Natural killer cell treated with Interleukin-12 subunit alpha and Interleukin-12 subunit beta and Interleukin-15 and Interleukin-18, amount 100 ng/mL, for 72 hours (primary cell): ENCODE data around the gene SLC6A5. TPM values are rescaled to one million over a fixed set of nuclear protein-coding genes. Genes with fewer than 3 reads are reported as not detected.

ENCODE experiments used
- ATAC-seq, 2 donors: fragments of 150-1000 bp; cut with Tn5 transposase in 1 of 2; sonication (Bioruptor Pico), chemical (Tn5 transposase) in 1 of 2; 2 replicates each; pipeline ENCODE4 v1.10.0; 2021
- DNase-seq: peaks from one replicate; pipeline ENCODE4 v3.0.0; 2022; ENCODE audit warnings: low spot score
- H3K27ac Mint-ChIP-seq, 2 donors: 1 replicate in 1 of 2; 2 replicates in 1 of 2; pipeline ENCODE4 v1.8.0; 2022; ENCODE audit warnings: mixed read lengths in 2 of 2, mild to moderate bottlenecking in 1 of 2, moderate library complexity in 1 of 2
- H3K27me3 Mint-ChIP-seq, 2 donors: 1 replicate in 1 of 2; 2 replicates in 1 of 2; pipeline ENCODE4 v1.8.0; 2022; ENCODE audit warnings: mixed read lengths in 2 of 2
- H3K36me3 Mint-ChIP-seq: one replicate; pipeline ENCODE4 v1.8.0; 2022; ENCODE audit warnings: mixed read lengths
- H3K4me1 Mint-ChIP-seq, 2 donors: 1 replicate in 1 of 2; 2 replicates in 1 of 2; pipeline ENCODE4 v1.8.0; 2022; ENCODE audit warnings: low read depth in 2 of 2, mixed read lengths in 2 of 2, mild to moderate bottlenecking in 1 of 2
- H3K4me3 Mint-ChIP-seq: one replicate; pipeline ENCODE4 v1.8.0; 2022; ENCODE audit warnings: mixed read lengths
- H3K9me3 Mint-ChIP-seq: 2 replicates; pipeline ENCODE4 v1.8.0; 2022; ENCODE audit warnings: mixed read lengths
- total RNA-seq, 2 donors: library from RNA; stranded (reverse); gene quantifications; one replicate each; pipeline ENCODE4 v1.2.3, GENCODE V29; 2022

SLC6A5 gene
- total RNA-seq, 2 donors from 2014 or later, result not detected

DNA sequence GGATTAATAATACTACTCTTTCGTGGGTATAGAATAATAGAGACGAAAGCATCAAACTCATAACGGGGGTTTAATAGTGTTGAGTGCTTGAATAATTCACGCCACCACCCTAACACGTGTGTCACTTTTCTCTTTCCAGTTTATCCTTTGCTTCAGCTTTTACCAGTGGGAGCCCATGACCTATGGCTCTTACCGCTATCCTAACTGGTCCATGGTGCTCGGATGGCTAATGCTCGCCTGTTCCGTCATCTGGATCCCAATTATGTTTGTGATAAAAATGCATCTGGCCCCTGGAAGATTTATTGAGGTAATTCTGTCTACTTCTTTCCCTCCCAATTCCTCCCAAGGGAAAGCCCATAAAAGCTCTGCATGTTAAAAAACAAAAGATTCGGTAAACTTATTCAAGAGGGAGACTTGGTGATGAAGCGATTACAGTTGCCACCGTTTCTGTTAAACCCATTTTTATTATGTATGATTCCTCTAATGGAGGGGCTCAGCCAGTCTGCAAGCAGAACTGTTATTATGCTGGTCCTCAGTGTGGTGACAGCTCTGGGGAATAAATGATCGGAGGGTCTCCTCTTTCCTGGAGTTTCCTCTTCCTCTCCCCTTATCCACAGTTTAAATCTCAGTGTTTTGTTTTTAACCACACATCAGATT is 52.9 kb downstream of the SLC6A5 start:
- H3K9me3 Mint-ChIP-seq, result no peaks in the 10 kb centered on the region
- H3K4me1 Mint-ChIP-seq, result no peaks in the 10 kb centered on the region
- no peaks in the 10 kb centered on the region for H3K36me3 Mint-ChIP-seq
- ATAC-seq (no peak), DNase-seq (no peak)
- H3K27me3 Mint-ChIP-seq, result peaks cover 7 to 10% of the 10 kb centered on the region in 2 donors
- no peak overlapping the region for H3K4me3 Mint-ChIP-seq
- no peak overlapping the region for H3K27ac Mint-ChIP-seq

DNA sequence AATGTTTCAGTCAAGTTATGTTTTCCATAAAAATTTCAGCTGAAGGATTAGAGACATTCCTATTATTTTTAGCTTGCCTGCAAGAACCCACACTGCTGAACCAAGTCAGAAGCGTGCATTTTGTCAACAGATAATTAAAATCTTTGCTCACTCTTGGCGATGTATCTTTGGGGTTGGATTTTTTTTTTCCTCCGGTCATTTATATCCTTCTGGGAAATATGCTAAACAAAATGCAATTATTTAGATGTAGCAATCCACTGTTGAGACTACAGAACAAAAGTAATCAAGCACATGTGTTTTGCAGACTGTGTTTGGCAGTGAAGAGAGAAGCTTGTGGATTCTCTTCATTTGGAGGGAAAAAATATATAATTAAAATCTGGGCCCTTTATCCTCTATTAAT is 54.6 kb downstream of the SLC6A5 start:
- Mint-ChIP-seq H3K27ac (no peak overlapping the region), H3K27me3 (peaks cover 7 to 10% of the 10 kb centered on the region in 2 donors), H3K4me1 (no peaks in the 10 kb centered on the region), H3K9me3 (no peaks in the 10 kb centered on the region), H3K4me3 (no peak overlapping the region), H3K36me3 (no peaks in the 10 kb centered on the region)
- DNase-seq (no peak), ATAC-seq (no peak)

DNA sequence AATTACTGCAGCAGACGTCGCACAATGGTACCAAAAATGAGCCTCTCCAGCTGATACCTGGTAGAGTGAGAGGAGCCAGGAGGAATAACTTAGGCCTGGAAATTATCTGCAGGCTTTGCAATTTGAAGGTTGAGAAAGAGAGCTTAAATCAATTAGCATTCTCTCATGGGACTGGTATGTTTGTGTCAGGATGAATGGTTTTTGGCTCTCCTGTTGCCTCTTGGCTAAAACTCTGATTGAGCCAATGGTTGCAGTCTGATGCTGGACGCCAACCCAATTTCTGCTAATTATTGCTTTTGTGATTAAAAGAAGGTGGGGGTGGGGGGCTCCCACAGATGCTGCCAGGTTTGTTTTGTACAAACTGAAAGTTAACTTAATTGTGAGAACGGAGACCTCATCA is 57.5 kb downstream of the SLC6A5 start:
- Mint-ChIP-seq H3K27me3 (peaks cover 7 to 10% of the 10 kb centered on the region in 2 donors), H3K36me3 (no peaks in the 10 kb centered on the region), H3K4me3 (no peak overlapping the region), H3K4me1 (no peaks in the 10 kb centered on the region), H3K27ac (no peak overlapping the region), H3K9me3 (no peaks in the 10 kb centered on the region)
- no peak for DNase-seq
- ATAC-seq, result no peak

DNA sequence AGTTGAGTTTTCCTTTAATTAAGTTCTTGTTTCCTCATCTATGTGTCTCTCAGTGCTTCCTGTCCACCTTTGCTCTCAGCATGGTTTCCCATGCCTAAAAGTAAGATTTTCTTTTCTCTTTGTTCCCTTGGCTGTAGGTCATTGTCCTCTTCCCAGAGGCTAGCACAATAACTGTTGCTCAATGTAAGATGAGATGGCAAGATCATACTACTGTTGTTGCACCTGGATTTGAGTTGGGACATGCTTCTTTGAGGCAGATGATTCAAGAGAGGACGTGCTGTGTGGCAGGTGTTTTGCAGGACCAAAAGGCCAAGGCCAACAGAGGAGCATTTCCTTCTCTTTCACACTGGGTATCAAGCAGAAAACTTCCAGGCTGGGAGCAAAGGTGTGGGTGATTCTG is 58.7 kb downstream of the SLC6A5 start:
- peaks cover 10 to 14% of the 10 kb centered on the region in 2 donors for H3K27me3 Mint-ChIP-seq
- H3K4me3 Mint-ChIP-seq, result no peak overlapping the region
- H3K27ac Mint-ChIP-seq, result no peak overlapping the region
- peaks cover 5% of the 10 kb centered on the region for H3K9me3 Mint-ChIP-seq
- DNase-seq (no peak), ATAC-seq (no peak)
- H3K4me1 Mint-ChIP-seq, result no peaks in the 10 kb centered on the region
- peaks cover 5% of the 10 kb centered on the region for H3K36me3 Mint-ChIP-seq

DNA sequence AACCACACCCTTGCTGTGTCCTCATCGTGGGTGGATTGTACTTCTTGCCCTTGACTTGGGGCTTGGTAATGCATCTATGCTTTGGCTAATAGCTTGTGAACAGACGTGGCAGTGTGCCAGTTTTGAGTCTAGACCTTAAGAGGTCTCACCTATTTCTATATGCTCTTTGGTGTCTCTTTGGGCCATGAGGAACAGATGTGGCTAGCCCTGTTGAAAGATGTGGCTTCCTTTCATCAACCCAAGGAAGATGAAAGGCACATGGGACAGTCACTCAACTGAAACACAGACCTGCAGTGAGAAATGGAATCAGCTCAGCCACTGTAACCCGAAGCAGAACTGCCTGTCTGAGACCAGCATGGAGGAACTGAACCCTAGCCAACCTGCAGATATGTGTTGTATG is 62.0 kb downstream of the SLC6A5 start:
- no peak overlapping the region for H3K4me3 Mint-ChIP-seq
- peaks cover 5% of the 10 kb centered on the region for H3K36me3 Mint-ChIP-seq
- H3K27me3 Mint-ChIP-seq, result peaks cover 16 to 23% of the 10 kb centered on the region in 2 donors
- no peak for ATAC-seq
- DNase-seq, result no peak
- no peak overlapping the region for H3K27ac Mint-ChIP-seq
- H3K4me1 Mint-ChIP-seq, result no peaks in the 10 kb centered on the region
- H3K9me3 Mint-ChIP-seq, result peaks cover 5% of the 10 kb centered on the region

DNA sequence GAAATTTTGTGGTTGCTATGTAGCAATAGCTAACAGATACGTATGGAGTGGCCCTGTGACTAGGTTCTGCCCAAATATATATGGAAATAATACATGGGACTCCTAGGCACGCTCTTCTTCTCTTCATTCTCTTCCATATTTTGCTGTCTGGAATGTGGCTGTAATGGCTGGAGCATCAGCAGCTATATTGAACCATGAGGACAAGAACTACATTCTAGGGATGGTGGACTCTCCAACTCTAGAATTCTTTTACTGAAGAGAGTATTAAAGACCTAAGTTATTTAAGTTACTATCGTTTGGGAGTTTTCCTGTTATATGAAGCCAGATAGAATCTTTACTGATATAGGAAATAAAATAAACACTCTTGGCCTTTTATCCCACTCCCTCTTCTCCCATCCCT is 62.4 kb downstream of the SLC6A5 start:
- peaks cover 16 to 27% of the 10 kb centered on the region in 2 donors for H3K27me3 Mint-ChIP-seq
- H3K4me1 Mint-ChIP-seq, result no peaks in the 10 kb centered on the region
- no peak overlapping the region for H3K27ac Mint-ChIP-seq
- H3K9me3 Mint-ChIP-seq, result peaks cover 5% of the 10 kb centered on the region
- no peak for ATAC-seq
- H3K36me3 Mint-ChIP-seq, result peaks cover 5% of the 10 kb centered on the region
- no peak overlapping the region for H3K4me3 Mint-ChIP-seq
- no peak for DNase-seq

DNA sequence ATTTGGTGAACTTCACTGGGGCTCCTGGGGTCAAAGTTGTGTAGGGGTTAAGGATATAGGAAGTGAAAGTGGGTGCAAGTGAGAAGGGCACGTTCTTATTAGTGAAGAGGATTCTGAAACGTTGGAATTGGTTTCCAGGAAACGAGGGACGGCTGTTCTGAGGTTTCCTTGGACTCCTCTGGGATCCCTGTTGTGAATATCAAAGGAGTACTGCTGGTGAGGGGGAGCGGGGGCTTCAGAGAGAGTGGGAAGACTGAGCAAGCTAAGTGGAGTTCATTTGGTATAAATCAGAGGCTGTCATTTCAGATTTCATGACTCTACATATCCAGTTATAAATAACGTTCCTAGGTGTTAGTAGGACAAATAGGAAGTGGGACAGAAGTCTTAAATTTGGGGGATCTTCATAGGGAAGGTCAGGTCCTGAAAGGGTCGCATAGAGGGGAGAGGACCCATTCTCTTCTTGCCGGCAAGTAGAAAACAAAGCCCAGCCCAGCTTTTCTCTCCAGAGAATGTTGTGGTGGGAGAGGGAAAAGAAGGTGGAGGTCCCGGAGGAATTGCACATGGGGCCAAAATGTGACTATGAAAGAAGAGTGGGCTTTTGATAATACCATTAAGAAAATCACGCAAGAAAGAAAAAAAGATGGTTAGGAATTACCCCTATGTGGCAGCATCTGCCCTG is 68.9 kb downstream of the SLC6A5 start:
- DNase-seq, result no peak
- H3K36me3 Mint-ChIP-seq, result peaks cover 5% of the 10 kb centered on the region
- H3K27ac Mint-ChIP-seq, result no peak overlapping the region
- no peaks in the 10 kb centered on the region for H3K9me3 Mint-ChIP-seq
- peaks cover 48 to 61% of the 10 kb centered on the region in 2 donors for H3K27me3 Mint-ChIP-seq
- no peak overlapping the region for H3K4me3 Mint-ChIP-seq
- peaks cover 4 to 7% of the 10 kb centered on the region in 2 donors for H3K4me1 Mint-ChIP-seq
- no peak for ATAC-seq

DNA sequence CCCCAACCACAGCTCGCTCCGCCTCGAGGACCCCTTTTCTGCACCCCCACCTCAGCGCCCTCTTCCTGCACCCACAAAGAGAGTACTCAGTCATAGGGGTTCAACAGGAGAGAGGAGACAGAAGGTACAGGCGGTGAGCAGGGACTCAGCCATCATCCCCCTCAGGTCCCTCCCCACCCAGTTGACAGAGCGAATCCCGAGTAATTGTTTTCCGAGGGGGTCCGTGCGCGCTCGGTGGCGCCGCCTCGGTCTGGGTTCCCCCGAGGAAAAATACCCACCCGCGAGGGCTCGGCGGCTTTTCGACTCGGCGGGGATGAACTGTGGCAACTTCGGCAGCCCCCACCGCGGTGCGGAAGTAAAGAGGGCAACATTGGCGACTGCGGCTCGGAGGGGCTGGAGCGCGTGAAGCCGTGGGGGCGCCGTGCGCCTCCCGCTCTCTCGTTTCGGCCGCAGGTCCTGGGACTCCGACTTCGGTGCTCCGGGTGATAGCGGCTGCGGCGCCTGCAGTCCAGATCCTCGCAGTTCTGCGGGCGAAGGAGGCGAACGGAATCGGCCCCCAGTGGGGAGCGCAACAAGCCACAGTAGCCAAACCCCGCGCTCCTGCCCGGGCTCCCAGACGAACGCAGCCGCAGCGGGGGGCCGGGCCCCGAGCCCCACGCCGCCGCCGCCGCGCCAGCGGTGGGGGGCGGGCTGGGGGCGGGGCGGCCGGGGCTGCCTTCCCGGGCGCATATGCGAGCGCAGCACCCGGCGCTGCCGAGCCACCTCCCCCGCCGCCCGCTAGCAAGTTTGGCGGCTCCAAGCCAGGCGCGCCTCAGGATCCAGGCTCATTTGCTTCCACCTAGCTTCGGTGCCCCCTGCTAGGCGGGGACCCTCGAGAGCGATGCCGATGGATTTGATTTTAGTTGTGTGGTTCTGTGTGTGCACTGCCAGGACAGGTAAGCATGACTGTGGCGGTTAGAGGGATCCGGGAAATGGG is 69.7 kb downstream of the SLC6A5 start, which contains the start of gene NELL1:
Gene NELL1 (plus strand): TSS at position 743 of the 976 bp plus-strand sequence.
- peaks cover 47 to 61% of the 10 kb centered on the region in 2 donors for H3K27me3 Mint-ChIP-seq
- no peak within 1 kb of the TSS for H3K4me3 Mint-ChIP-seq
- DNase-seq, result no peak
- ATAC-seq, result no peak
- H3K27ac Mint-ChIP-seq, result no peak within 1 kb of the TSS
- peaks cover 5% of the 10 kb centered on the region for H3K36me3 Mint-ChIP-seq
- no peaks in the 10 kb centered on the region for H3K9me3 Mint-ChIP-seq
- H3K4me1 Mint-ChIP-seq, result peaks cover 4 to 7% of the 10 kb centered on the region in 2 donors

DNA sequence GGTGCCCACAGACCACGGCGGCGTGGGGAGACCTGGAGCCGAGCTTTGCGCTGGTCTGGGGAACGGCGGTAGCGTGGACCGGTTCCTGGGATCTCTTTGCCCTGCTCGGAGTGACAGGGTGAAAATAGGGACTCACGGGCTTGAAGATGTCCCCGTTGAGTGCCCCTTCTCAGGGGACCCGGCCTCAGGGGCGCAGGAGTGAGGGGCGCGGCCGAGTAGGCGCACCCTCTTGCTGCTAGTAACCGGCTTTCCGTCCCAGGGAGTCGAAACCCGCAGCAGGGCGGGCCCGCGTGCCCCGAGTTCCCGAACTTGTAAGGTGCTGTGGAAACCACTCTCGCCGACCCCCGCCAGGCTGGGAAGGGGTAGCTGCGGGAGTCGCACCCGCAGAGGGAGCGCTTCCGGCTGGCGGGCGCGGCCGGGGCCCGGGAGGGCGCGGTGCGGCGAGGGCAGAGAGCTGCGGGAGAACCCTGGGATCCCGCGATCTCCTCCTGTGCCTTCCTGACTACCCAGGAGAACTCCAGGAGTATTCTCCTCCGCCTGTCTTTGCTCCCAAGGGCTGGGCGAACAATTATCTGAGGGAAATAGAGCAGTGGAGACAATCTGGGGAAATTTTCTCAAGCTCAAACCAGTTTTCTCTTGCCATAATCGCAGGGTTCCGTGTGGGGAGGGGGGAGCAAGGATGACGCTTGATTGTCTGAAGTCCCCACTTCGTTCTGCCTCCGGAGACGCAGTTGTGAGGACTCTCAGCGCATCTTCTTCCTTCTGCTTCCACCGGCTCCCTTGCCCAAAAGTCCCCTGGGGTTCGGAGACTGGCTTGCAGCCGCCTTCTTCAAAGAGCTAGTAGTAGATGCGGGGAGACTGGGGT is 70.6 kb downstream of the SLC6A5 start:
- H3K27ac Mint-ChIP-seq, result no peak overlapping the region
- no peak overlapping the region for H3K4me3 Mint-ChIP-seq
- H3K27me3 Mint-ChIP-seq, result peaks cover 42 to 54% of the 10 kb centered on the region in 2 donors
- H3K9me3 Mint-ChIP-seq, result no peaks in the 10 kb centered on the region
- H3K4me1 Mint-ChIP-seq, result peaks cover 4 to 7% of the 10 kb centered on the region in 2 donors
- peaks cover 5% of the 10 kb centered on the region for H3K36me3 Mint-ChIP-seq
- no peak for DNase-seq
- ATAC-seq, result no peak

DNA sequence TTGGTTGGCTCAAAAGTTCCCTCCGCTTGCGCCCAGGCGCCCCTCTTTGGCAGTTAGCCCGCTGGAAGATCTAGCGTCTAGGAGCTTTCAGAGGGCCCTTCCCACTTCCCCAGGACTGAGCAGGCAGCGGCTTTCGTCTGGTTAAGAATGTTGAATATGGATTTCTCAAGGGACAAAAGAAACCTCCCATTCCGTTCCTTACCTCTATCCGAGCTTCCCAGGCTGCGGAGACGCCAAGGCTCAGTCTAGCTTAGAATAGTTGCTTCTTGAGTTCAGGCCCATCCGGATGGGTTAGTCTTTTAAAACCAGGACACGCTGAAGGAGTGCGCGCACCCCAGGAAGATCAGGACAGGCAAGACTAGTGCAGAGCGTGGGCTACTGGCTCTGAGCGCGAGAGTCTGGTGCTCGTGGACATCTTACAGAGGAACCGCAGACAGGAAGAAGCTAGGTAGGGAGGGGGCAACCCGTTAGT is 71.6 kb downstream of the SLC6A5 start:
- Mint-ChIP-seq H3K36me3 (peaks cover 5% of the 10 kb centered on the region), H3K4me1 (peaks cover 4 to 7% of the 10 kb centered on the region in 2 donors), H3K27me3 (peaks cover 38 to 48% of the 10 kb centered on the region in 2 donors), H3K4me3 (no peak overlapping the region), H3K9me3 (no peaks in the 10 kb centered on the region), H3K27ac (no peak overlapping the region)
- DNase-seq (no peak), ATAC-seq (no peak)

DNA sequence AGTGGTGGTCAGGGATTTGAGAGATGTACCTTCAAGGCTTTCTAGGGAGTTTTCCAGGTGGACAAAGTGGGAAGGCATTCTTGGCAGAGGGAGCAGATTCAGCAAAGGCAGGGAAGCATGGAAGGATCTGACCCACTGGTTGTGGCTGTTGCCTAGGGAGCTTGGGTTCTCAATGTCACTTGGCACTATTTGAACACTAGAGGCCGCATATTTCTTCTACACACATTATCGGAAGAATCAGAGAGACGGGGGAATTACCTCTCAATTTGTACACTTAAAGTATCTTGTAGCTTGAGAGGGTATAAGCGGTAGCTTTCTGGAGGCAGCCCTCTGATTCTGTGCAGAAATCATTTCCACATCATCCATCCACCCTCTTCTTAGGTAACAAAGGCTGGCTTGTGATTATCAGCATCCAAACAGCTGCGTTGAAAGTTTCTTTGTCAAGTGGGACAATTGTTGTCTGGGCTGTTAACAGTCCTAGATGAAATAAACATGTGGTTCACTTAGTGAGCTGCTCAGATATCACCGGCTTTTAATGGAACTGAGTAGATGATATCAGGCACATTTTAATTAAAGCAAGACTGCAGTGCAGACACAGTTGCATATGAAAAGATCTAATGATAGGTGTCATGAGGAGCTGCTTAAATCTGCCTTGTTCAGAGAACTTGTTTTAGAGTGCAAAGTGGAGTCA is 72.6 kb downstream of the SLC6A5 start:
- Mint-ChIP-seq H3K27me3 (peaks cover 35 to 39% of the 10 kb centered on the region in 2 donors), H3K27ac (no peak overlapping the region), H3K9me3 (no peaks in the 10 kb centered on the region), H3K36me3 (peaks cover 5% of the 10 kb centered on the region), H3K4me1 (peaks cover 4 to 7% of the 10 kb centered on the region in 2 donors), H3K4me3 (no peak overlapping the region)
- DNase-seq (no peak), ATAC-seq (no peak)

DNA sequence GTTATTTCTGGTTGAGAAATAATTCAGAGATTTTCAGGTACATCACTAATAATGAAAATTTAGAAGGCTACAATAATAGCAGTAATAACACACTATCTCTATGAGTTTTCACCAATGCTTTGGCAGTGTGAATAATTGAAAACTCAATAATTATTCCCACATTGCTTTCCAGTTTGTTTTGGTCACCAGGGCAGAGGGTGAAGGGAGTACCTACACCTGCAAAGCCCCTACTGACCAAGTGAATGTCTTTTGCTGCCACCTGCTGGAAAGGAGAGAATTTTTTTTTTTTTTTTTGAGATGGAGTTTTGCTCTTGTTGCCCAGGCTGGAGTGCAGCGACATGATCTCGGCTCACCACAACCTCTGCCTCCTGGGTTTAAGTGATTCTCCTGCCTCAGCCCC is 73.2 kb downstream of the SLC6A5 start:
- Mint-ChIP-seq H3K27ac (no peak overlapping the region), H3K9me3 (no peaks in the 10 kb centered on the region), H3K36me3 (peaks cover 5% of the 10 kb centered on the region), H3K27me3 (peaks cover 32 to 35% of the 10 kb centered on the region in 2 donors), H3K4me1 (peaks cover 4 to 7% of the 10 kb centered on the region in 2 donors), H3K4me3 (no peak overlapping the region)
- DNase-seq (no peak), ATAC-seq (no peak)
